ENCODE measurements around the gene TBL2.

- no peak for TF ChIP-seq CTCF (conservative IDR thresholded peaks at IDR 0.05; ENCODE audit: low read depth, low read length)
- no peak for TF ChIP-seq EZH2 (IDR thresholded peaks at IDR 0.05; ENCODE audit: low read length, unreplicated experiment)
Measured at GRCh38 chr7:73557397-73558257, 20.8 kb downstream of the TBL2 start, which contains the start of gene BCL7B.

All from PC-3 (cell line).